ENCODE data around the gene DEPDC1B.
A peak's percentile ranks its signal among the peaks of the same experiment; 100 is the strongest.

Gene DEPDC1B, protein sequence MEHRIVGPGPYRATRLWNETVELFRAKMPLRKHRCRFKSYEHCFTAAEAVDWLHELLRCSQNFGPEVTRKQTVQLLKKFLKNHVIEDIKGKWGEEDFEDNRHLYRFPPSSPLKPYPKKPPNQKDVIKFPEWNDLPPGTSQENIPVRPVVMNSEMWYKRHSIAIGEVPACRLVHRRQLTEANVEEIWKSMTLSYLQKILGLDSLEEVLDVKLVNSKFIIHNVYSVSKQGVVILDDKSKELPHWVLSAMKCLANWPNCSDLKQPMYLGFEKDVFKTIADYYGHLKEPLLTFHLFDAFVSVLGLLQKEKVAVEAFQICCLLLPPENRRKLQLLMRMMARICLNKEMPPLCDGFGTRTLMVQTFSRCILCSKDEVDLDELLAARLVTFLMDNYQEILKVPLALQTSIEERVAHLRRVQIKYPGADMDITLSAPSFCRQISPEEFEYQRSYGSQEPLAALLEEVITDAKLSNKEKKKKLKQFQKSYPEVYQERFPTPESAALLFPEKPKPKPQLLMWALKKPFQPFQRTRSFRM

DNA sequence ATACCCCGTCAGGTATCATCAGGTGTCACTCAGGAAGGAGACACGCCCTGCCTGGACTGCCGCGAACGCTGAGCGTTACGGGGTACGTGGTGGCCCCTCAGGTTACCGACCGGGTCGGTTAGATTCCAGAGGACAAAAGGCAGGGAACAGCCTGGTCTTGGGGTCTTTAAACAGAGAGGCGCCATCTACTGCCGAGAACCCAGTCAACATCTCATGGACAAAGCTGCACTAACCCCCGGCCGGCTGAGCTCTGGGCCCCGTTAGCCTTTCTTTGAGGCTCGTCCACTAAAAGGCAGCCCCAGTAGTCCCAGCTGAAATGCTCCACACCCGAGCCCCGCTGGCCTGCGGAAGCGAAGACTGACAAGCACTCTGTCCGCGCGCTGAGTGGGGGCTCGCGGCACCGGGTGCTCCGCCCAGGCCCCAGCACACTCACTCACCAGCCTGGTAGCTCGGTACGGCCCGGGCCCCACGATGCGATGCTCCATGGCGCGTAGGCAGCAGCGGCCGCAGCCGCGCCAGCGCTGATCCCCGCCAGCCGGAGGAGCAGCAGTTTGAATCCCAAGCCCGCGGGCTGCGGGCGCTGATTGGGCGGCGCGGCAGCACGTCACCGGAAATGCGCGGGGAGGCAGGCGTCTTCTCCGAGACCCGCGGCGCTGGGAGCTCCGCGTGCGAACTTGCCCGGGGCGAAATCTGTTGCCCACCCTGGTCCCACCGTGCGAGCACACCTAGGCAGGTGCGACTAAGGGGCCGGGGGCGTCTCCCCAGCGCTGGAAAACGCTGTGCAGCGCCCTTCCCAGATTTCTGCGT is at the start of gene DEPDC1B:
Gene DEPDC1B (minus strand): TSS at position 558 of the 807 bp plus-strand sequence. CDS start 73 bp downstream, at position 485.
- Histone ChIP-seq H3K4me3 (ENCODE audit: low read depth, low read length) (peak within 1 kb of the TSS; percentile 89), H3K36me3 (replicated peaks) (no peaks in the 10 kb centered on the region), H3K27ac (peak within 1 kb of the TSS; percentile 41), H3K27me3 (replicated peaks) (no peaks in the 10 kb centered on the region)
- in situ Hi-C loops (cut with HindIII; ENCODE audit: low pct_ligation_motif_present, low sequenced_read_pairs), result no loop called here
- TF ChIP-seq, protein P1, sequence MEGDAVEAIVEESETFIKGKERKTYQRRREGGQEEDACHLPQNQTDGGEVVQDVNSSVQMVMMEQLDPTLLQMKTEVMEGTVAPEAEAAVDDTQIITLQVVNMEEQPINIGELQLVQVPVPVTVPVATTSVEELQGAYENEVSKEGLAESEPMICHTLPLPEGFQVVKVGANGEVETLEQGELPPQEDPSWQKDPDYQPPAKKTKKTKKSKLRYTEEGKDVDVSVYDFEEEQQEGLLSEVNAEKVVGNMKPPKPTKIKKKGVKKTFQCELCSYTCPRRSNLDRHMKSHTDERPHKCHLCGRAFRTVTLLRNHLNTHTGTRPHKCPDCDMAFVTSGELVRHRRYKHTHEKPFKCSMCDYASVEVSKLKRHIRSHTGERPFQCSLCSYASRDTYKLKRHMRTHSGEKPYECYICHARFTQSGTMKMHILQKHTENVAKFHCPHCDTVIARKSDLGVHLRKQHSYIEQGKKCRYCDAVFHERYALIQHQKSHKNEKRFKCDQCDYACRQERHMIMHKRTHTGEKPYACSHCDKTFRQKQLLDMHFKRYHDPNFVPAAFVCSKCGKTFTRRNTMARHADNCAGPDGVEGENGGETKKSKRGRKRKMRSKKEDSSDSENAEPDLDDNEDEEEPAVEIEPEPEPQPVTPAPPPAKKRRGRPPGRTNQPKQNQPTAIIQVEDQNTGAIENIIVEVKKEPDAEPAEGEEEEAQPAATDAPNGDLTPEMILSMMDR (IDR thresholded peaks at IDR 0.05; ENCODE audit: low read depth, low read length, missing control alignments), result peak; percentile 62
- DNase-seq, result peak; percentile 87

DNA sequence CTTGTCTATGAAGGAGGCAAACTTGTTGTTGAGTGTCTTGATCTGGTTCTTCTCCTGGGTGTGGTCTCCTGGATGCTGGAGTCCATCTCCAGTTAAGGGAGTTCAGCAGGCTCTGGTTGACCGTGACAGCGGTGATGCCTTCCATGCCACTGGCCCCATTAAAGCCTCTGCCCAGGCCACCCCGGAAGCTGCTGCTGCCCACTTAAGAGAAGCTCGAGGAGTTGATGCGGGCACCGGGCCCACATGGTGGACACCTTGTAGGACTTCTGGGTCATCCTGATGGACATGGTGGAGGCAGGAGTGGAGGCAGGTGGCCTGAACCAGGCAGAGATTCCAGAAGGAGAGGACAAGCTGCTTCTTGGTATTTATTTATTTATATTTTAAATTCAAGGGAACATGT is 44.7 kb upstream of the DEPDC1B start:
- in situ Hi-C loops (cut with HindIII; ENCODE audit: low pct_ligation_motif_present, low sequenced_read_pairs), result no loop called here
- DNase-seq, result no peak
- TF ChIP-seq, protein P1 (IDR thresholded peaks at IDR 0.05; ENCODE audit: low read depth, low read length, missing control alignments), result no peak
- Histone ChIP-seq H3K36me3 (replicated peaks) (no peaks in the 10 kb centered on the region), H3K4me3 (ENCODE audit: low read depth, low read length) (no peak overlapping the region), H3K27me3 (replicated peaks) (no peaks in the 10 kb centered on the region), H3K27ac (no peak overlapping the region)

DNA sequence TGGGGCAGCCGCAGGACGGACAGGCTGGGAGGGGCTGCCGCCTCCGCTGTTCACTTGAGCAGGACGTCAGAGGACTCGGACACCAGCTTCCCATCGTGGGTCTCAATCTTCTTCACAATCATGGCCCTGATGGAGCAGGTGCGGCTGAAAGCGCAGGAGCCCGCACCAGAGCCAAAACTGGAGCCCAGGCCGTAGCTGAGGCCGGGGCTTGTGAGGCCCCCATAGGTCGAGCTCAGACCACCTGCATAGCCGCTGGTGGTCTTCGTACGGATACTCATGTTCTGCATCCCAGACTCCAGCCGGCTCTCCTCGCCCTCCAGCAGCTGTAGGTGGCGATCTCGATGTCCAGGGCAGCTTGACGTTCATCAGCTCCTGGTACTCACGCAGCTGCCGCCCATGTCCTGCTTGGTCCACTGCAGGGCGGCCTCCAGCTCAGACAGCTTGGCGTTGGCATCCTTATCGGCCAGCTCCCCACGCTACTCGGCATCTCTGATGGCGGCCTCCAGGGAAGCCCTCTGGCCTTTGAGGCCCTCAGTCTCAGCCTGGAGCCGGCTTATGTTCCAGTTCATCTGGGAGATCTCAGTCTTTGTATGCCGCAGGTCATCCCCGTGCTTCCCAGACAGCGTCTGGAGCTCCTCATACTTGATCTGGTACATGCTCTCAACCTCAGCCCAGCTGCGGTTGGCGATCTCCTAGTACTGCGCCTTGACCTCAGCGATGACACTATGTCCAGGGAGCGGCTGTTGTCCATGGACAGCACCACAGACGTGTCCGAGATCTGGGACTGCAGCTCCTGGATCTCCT is 43.7 kb upstream of the DEPDC1B start:
- H3K27me3 ChIP-seq (replicated peaks), result no peaks in the 10 kb centered on the region
- H3K27ac ChIP-seq, result no peak overlapping the region
- DNase-seq, result no peak
- in situ Hi-C loops (cut with HindIII; ENCODE audit: low pct_ligation_motif_present, low sequenced_read_pairs), result no loop called here
- H3K36me3 ChIP-seq (replicated peaks), result no peaks in the 10 kb centered on the region
- H3K4me3 ChIP-seq (ENCODE audit: low read depth, low read length), result no peak overlapping the region
- TF ChIP-seq, protein P1 (IDR thresholded peaks at IDR 0.05; ENCODE audit: low read depth, low read length, missing control alignments), result no peak

DNA sequence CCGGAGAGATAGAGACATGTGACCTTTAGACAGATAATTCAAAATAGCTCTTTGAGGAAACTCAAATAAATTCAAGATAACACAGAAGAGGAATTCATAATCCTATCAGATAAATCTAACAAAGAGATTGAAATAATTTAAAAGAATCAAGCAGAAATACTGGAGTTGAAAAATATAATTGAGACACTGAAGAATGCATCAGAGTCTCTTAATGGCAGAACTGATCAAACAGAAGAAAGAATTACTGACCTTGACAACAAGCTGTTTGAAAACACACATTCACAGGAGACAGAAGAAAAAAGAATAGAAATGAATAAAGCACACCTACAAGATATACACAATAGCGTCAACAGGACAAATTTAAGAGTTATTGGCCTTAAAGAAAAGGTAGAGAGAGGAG is 40.4 kb upstream of the DEPDC1B start:
- Histone ChIP-seq H3K36me3 (replicated peaks) (no peaks in the 10 kb centered on the region), H3K4me3 (ENCODE audit: low read depth, low read length) (no peak overlapping the region), H3K27ac (no peak overlapping the region), H3K27me3 (replicated peaks) (no peaks in the 10 kb centered on the region)
- TF ChIP-seq, protein P1 (IDR thresholded peaks at IDR 0.05; ENCODE audit: low read depth, low read length, missing control alignments), result no peak
- DNase-seq, result no peak
- in situ Hi-C loops (cut with HindIII; ENCODE audit: low pct_ligation_motif_present, low sequenced_read_pairs), result no loop called here

DNA sequence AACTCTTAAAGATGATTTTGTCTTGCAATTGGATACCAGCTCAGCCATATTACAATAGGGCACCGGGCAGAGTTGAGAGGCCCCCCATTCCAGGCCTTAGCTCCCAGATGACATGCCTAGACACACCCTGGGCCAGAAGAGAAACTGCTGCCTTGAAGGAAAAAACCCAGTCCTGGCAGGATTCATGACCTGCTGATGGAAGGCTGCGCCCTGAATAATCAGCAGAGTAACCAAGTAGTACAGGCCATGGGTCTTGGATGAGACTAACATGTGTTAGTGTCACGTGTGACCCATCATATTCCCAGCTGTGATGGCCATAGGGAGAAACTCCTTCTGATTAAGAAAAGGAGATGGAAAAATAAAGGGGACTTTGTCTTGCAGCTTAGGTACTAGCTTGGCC is 39.0 kb upstream of the DEPDC1B start:
- Histone ChIP-seq H3K27ac (no peak overlapping the region), H3K36me3 (replicated peaks) (no peaks in the 10 kb centered on the region), H3K27me3 (replicated peaks) (no peaks in the 10 kb centered on the region), H3K4me3 (ENCODE audit: low read depth, low read length) (no peak overlapping the region)
- in situ Hi-C loops (cut with HindIII; ENCODE audit: low pct_ligation_motif_present, low sequenced_read_pairs), result no loop called here
- TF ChIP-seq, protein P1 (IDR thresholded peaks at IDR 0.05; ENCODE audit: low read depth, low read length, missing control alignments), result no peak
- DNase-seq, result no peak
